ENCODE data around the gene DHDDS.

DHDDS gene

DNA sequence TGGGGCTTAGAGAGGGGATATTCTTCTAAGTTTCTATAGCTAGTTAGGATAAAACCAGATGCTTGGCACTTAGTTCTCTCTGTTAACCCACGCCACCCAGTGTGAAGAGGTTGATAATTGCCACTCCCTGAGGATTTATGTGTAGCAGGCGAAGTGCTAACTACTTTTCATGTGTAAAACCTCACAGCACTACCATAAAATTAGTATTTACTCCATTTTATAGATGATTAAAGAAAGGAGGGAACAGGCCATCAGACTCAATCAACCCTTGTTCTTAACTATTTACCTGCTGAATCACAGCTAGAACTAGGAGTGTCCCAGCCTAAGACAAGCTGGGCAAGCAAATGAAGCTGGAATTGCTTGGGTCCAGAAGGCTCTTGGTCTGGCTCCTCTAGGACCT, 12.6 kb upstream of the DHDDS start:
- H3K4me2 ChIP-seq (ENCODE audit: low read depth, low read length): no peak overlapping the region
- no peak overlapping the region for H3K9ac ChIP-seq (ENCODE audit: low read length)
- DNase-seq: no peak
- H3K9me2 ChIP-seq (replicated peaks; ENCODE audit: insufficient read depth, low read length): no peaks in the 10 kb centered on the region
- H3K27ac ChIP-seq (ENCODE audit: low read length): no peak overlapping the region
- H3K4me3 ChIP-seq (ENCODE audit: low read length): no peak overlapping the region
- no peaks in the 10 kb centered on the region for H3K79me2 ChIP-seq (ENCODE audit: low read length)
- peaks cover 34% of the 10 kb centered on the region for H3K27me3 ChIP-seq (replicated peaks; ENCODE audit: insufficient read depth, low read length)
- H2AFZ ChIP-seq (ENCODE audit: low read length): no peak overlapping the region
- H3K9me3 ChIP-seq (replicated peaks; ENCODE audit: insufficient read depth, low read length): no peaks in the 10 kb centered on the region
- H3K4me1 ChIP-seq (ENCODE audit: low read length): no peaks in the 10 kb centered on the region
- no peak for TF ChIP-seq EZH2 (optimal IDR thresholded peaks at IDR 0.05; ENCODE audit: low read depth, low read length)
- TF ChIP-seq CTCF (IDR thresholded peaks at IDR 0.05; ENCODE audit: low read length): no peak
- no peak for TF ChIP-seq EZH2phosphoT487 (IDR thresholded peaks at IDR 0.05; ENCODE audit: low read length)
- no peaks in the 10 kb centered on the region for H4K20me1 ChIP-seq (ENCODE audit: insufficient read depth, low read length)
- no peaks in the 10 kb centered on the region for H3F3A ChIP-seq (ENCODE audit: insufficient read depth, low read length)
- H3K36me3 ChIP-seq (replicated peaks; ENCODE audit: insufficient read depth, low read length): no peaks in the 10 kb centered on the region

- Histone ChIP-seq H4K20me1 (ENCODE audit: insufficient read depth, low read length) (no peaks in the 10 kb centered on the region), H3K9me3 (replicated peaks; ENCODE audit: insufficient read depth, low read length) (no peaks in the 10 kb centered on the region), H3K4me2 (ENCODE audit: low read depth, low read length) (no peak overlapping the region), H3K36me3 (replicated peaks; ENCODE audit: insufficient read depth, low read length) (0 out of 2 replicates have a peak, but pooled peaks cover 4% of the 10 kb centered on the region), H3K9me2 (replicated peaks; ENCODE audit: insufficient read depth, low read length) (no peaks in the 10 kb centered on the region), H3K27me3 (replicated peaks; ENCODE audit: insufficient read depth, low read length) (peaks cover 27% of the 10 kb centered on the region), H3F3A (ENCODE audit: insufficient read depth, low read length) (0 out of 2 replicates have a peak, but pooled peaks cover 3% of the 10 kb centered on the region), H3K4me3 (ENCODE audit: low read length) (no peak overlapping the region), H3K79me2 (ENCODE audit: low read length) (peaks cover 20% of the 10 kb centered on the region), H3K4me1 (ENCODE audit: low read length) (peaks cover 8% of the 10 kb centered on the region; the same call in 1 of the 2 replicates), H2AFZ (ENCODE audit: low read length) (no peak overlapping the region), H3K27ac (ENCODE audit: low read length) (no peak overlapping the region), H3K9ac (ENCODE audit: low read length) (no peak overlapping the region)
- TF ChIP-seq EZH2phosphoT487 (IDR thresholded peaks at IDR 0.05; ENCODE audit: low read length) (no peak), CTCF (IDR thresholded peaks at IDR 0.05; ENCODE audit: low read length) (no peak), EZH2 (optimal IDR thresholded peaks at IDR 0.05; ENCODE audit: low read depth, low read length) (no peak)
- no peak for DNase-seq
Measured at GRCh38 chr1:26429721-26430120, 2.4 kb upstream of the DHDDS start.

- Histone ChIP-seq H4K20me1 (ENCODE audit: insufficient read depth, low read length) (no peaks in the 10 kb centered on the region), H2AFZ (ENCODE audit: low read length) (peak overlapping the region; percentile 83), H3K4me2 (ENCODE audit: low read depth, low read length) (peak overlapping the region; percentile 87), H3K9me3 (replicated peaks; ENCODE audit: insufficient read depth, low read length) (no peaks in the 10 kb centered on the region), H3K27me3 (replicated peaks; ENCODE audit: insufficient read depth, low read length) (peaks cover 13% of the 10 kb centered on the region), H3K9me2 (replicated peaks; ENCODE audit: insufficient read depth, low read length) (no peaks in the 10 kb centered on the region), H3K4me1 (ENCODE audit: low read length) (peaks cover 8% of the 10 kb centered on the region; the same call in 1 of the 2 replicates), H3K27ac (ENCODE audit: low read length) (peak overlapping the region; percentile 33; the same call in 1 of the 2 replicates), H3K79me2 (ENCODE audit: low read length) (peaks cover 20% of the 10 kb centered on the region), H3K9ac (ENCODE audit: low read length) (peak overlapping the region; percentile 71), H3F3A (ENCODE audit: insufficient read depth, low read length) (0 out of 2 replicates have a peak, but pooled peaks cover 3% of the 10 kb centered on the region), H3K4me3 (ENCODE audit: low read length) (peak overlapping the region; percentile 78), H3K36me3 (replicated peaks; ENCODE audit: insufficient read depth, low read length) (0 out of 2 replicates have a peak, but pooled peaks cover 4% of the 10 kb centered on the region)
- no peak for DNase-seq
- TF ChIP-seq EZH2phosphoT487 (IDR thresholded peaks at IDR 0.05; ENCODE audit: low read length) (no peak), CTCF (IDR thresholded peaks at IDR 0.05; ENCODE audit: low read length) (no peak), EZH2 (optimal IDR thresholded peaks at IDR 0.05; ENCODE audit: low read depth, low read length) (no peak)
Measured at GRCh38 chr1:26432793-26433192, 672 bp downstream of the DHDDS start.

Data from MM.1S (cell line).